Activated CD4-positive, alpha-beta T cell treated with anti-CD3 and anti-CD28 coated beads for 48 hours (primary cell): ENCODE measurements around the gene TEDC2.
A peak's percentile ranks its signal among the peaks of the same experiment; 100 is the strongest.

ENCODE experiments used
- DNase-seq: peaks from one replicate; pipeline ENCODE4 v3.0.0-alpha.2; 2020

Gene TEDC2

GRCh38 chr16:2480948-2481347 is 21.0 kb downstream of the TEDC2 start:
- DNase-seq, result no peak

- no peak for DNase-seq
Observed at GRCh38 chr16:2481676-2482075, 21.8 kb downstream of the TEDC2 start.

GRCh38 chr16:2482249-2482648 is 22.3 kb downstream of the TEDC2 start:
- no peak for DNase-seq

- no peak for DNase-seq
Observed at GRCh38 chr16:2482708-2483534, 23.0 kb downstream of the TEDC2 start.

GRCh38 chr16:2483939-2484897 is 24.3 kb downstream of the TEDC2 start:
- DNase-seq, result no peak

GRCh38 chr16:2484898-2485508 is 25.1 kb downstream of the TEDC2 start:
- DNase-seq, result no peak

- DNase-seq, result no peak
Observed at GRCh38 chr16:2485811-2486507, 26.1 kb downstream of the TEDC2 start.

- DNase-seq, result peak; percentile 79
Observed at GRCh38 chr16:2486645-2487516, 27.0 kb downstream of the TEDC2 start.

GRCh38 chr16:2487517-2487842 is 27.6 kb downstream of the TEDC2 start:
- DNase-seq, result no peak

- DNase-seq, result no peak
Observed at GRCh38 chr16:2487903-2488531, 28.1 kb downstream of the TEDC2 start.

GRCh38 chr16:2489581-2489980 is 29.7 kb downstream of the TEDC2 start:
- DNase-seq, result no peak

GRCh38 chr16:2490190-2491105 is 30.5 kb downstream of the TEDC2 start:
- DNase-seq, result no peak

GRCh38 chr16:2492292-2492691 is 32.4 kb downstream of the TEDC2 start:
- no peak for DNase-seq

GRCh38 chr16:2493605-2494004 is 33.7 kb downstream of the TEDC2 start:
- no peak for DNase-seq

- DNase-seq, result no peak
Observed at GRCh38 chr16:2494616-2495015, 34.7 kb downstream of the TEDC2 start.

GRCh38 chr16:2495041-2495440 is 35.1 kb downstream of the TEDC2 start:
- DNase-seq, result no peak

GRCh38 chr16:2496223-2497115 is 36.6 kb downstream of the TEDC2 start:
- no peak for DNase-seq

GRCh38 chr16:2497116-2497630 is 37.3 kb downstream of the TEDC2 start:
- DNase-seq, result no peak
